ENCODE measurements around the gene ALCAM. TPM values are rescaled to one million over a fixed set of nuclear protein-coding genes. Genes with fewer than 3 reads are reported as not detected.

Gene ALCAM
- total RNA-seq, 1 donor = 139 TPM

DNA sequence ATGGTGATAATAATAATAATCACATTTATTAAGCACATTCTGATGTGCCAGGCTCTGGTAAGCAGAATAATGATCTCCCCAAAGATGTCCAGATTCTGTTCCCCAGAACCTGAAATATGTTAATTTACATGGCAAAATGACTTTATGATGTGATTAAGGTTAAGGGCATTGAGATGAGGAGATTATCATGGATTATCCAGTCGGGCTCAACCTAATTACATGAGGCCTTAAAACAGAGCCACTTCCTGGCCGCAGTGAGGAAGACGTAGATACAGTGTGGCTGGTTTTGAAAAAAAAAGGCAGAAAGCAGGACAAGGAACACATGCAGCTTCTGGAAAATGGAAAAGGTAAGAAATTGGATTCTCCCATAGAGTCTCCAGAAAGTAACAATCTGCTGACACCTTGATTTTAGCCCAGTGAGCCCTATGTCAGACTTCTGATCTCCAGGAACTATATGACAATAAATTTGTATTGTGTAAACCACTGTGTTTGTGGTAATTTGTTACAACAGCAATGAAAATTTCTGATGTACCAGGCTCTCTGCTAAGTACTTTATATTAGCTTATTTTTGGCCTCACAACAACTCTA is 126.7 kb downstream of the ALCAM start:
- no peak overlapping the region for H3K4me3 ChIP-seq (ENCODE audit: low read depth, low read length)
- no peak for DNase-seq (ENCODE audit: low read depth)
- TF ChIP-seq, protein P1, sequence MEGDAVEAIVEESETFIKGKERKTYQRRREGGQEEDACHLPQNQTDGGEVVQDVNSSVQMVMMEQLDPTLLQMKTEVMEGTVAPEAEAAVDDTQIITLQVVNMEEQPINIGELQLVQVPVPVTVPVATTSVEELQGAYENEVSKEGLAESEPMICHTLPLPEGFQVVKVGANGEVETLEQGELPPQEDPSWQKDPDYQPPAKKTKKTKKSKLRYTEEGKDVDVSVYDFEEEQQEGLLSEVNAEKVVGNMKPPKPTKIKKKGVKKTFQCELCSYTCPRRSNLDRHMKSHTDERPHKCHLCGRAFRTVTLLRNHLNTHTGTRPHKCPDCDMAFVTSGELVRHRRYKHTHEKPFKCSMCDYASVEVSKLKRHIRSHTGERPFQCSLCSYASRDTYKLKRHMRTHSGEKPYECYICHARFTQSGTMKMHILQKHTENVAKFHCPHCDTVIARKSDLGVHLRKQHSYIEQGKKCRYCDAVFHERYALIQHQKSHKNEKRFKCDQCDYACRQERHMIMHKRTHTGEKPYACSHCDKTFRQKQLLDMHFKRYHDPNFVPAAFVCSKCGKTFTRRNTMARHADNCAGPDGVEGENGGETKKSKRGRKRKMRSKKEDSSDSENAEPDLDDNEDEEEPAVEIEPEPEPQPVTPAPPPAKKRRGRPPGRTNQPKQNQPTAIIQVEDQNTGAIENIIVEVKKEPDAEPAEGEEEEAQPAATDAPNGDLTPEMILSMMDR (IDR thresholded peaks at IDR 0.05; ENCODE audit: insufficient read depth, low read depth, low read length) = no peak

DNA sequence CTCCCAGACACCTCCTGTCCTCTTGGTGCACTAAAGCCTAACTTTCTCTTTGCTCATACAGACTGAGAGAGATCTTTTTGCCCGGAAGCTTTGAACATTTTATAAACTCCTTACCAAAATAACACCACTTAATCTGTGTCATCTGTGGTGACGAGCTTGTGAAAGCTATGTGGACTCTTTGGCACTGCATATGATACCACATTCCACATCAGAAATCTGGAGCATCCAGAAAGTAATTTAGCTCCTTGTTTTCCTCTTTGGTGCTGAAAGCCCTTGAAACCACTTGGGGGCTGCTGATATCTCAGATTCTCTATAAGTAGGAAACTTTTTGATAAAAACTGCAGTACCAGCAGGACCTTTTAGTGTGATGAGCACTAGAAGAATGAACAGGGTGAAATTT is 128.3 kb downstream of the ALCAM start:
- peak; percentile 15 for DNase-seq (ENCODE audit: low read depth)
- TF ChIP-seq, protein P1 (IDR thresholded peaks at IDR 0.05; ENCODE audit: insufficient read depth, low read depth, low read length) = no peak
- H3K4me3 ChIP-seq (ENCODE audit: low read depth, low read length) = no peak overlapping the region

DNA sequence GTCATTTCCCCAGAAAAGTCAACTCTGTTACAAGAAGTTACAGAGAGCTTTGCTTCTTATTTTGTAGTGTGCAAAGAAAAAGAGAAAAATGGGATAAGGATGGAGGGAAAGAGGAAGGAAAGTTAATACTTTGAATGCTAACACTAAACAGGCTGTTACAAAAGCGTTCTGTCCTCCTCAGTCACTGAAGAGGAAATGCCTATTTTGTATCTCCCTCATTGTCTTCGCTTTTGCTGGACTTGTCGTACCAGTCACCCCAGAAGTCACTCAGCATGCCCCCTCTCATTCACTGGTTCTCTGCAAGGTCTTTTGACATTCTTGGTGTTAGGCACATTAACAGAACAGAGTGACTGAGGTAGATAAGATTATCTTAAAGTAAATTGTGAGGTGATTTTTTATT is 129.6 kb downstream of the ALCAM start:
- H3K4me3 ChIP-seq (ENCODE audit: low read depth, low read length) = no peak overlapping the region
- no peak for DNase-seq (ENCODE audit: low read depth)
- TF ChIP-seq, protein P1 (IDR thresholded peaks at IDR 0.05; ENCODE audit: insufficient read depth, low read depth, low read length) = no peak

DNA sequence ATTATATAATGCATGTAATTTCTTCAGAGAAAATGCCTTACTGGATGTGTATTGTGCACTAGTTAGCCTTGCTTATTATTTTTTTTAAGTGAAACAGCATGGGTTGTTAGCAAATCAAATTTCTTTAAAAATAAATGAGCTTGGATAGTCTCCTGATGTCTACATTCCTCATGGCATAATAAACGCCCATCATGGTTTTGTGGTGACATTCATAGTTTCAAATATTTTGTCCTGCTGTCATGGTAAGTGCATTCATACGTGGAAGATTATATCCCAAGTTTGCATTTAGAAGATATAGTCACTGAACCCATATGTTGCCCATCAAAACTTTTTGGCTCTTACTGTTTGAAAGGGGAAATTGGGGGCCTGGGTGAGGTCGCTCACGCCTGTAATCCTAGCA is 130.7 kb downstream of the ALCAM start:
- TF ChIP-seq, protein P1 (IDR thresholded peaks at IDR 0.05; ENCODE audit: insufficient read depth, low read depth, low read length) = no peak
- DNase-seq (ENCODE audit: low read depth) = no peak
- no peak overlapping the region for H3K4me3 ChIP-seq (ENCODE audit: low read depth, low read length)

DNA sequence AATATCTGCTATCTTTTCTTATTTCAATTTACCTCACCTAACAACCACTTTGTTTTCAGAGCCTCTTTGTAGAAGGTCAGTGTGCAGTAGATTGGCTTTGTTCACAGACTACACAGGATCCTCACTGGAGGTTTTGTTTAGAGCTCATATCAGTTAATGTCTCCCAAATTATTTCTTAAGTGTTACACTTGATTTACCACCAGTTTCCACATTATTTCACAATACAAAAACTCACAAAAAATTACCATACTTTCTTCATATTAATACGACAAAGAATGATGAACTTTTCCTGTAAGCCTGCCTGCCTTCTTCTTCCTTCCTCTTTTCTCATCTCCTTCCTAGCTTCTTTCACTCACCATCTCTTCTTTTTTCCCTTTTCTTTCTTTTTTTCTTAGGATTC is 133.3 kb downstream of the ALCAM start:
- TF ChIP-seq, protein P1 (IDR thresholded peaks at IDR 0.05; ENCODE audit: insufficient read depth, low read depth, low read length) = no peak
- no peak overlapping the region for H3K4me3 ChIP-seq (ENCODE audit: low read depth, low read length)
- DNase-seq (ENCODE audit: low read depth) = peak; percentile 12

DNA sequence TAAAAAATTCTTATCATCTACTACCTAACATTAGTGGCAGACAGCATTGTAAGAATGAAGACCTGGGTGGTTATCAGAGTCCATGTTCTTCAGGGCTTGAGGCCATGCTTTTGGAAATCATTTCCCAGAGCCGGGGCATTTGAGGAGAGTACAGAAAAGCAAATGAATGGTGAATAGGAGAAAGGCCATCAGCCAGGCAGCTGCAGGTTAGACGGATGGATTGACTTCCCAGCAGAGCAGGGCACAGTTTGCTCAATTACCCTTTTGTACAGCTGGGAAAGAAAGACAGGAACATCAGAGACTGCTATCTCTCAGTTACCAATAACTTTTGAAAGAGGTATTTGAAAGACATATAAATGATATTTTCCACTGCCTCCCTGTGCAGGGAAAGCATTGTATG is 135.6 kb downstream of the ALCAM start:
- no peak overlapping the region for H3K4me3 ChIP-seq (ENCODE audit: low read depth, low read length)
- TF ChIP-seq, protein P1 (IDR thresholded peaks at IDR 0.05; ENCODE audit: insufficient read depth, low read depth, low read length) = no peak
- DNase-seq (ENCODE audit: low read depth) = no peak

DNA sequence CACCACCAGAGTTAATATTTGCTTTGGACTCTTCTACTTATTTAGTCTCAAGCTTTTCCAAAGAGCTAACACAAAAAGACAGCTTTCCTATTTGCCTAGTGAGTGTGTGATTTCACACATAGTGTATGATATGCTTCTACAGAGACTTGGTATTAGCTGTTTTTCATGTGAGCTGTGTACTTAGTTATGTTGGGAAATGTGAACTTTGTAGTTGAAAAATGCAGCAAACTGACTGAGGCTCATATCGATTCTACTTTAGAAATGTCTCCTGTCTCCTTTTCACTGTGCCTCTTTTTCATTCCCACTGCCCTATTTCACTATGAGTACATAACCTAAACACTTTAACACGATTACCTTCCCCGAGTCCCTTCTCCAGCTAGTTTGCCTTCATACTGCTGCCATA is 136.5 kb downstream of the ALCAM start:
- DNase-seq (ENCODE audit: low read depth) = no peak
- TF ChIP-seq, protein P1 (IDR thresholded peaks at IDR 0.05; ENCODE audit: insufficient read depth, low read depth, low read length) = no peak
- no peak overlapping the region for H3K4me3 ChIP-seq (ENCODE audit: low read depth, low read length)
